Placental epithelial cell (primary cell): ENCODE results near the gene PHKG1. TPM values are rescaled to one million over a fixed set of nuclear protein-coding genes. Genes with fewer than 3 reads are reported as not detected.
A peak's percentile ranks its signal among the peaks of the same experiment; 100 is the strongest.

Experiments
- small RNA-seq: library from RNA; depleted of rRNA; stranded (forward); fragments of <200 nt; gene quantifications from one replicate; pipeline ENCODE3, GENCODE V24; 2012
- total RNA-seq: library from RNA; depleted of rRNA; stranded (reverse); fragments of >200 nt; gene quantifications from 2 replicates; pipeline ENCODE4 v1.2.3, GENCODE V29; 2012

The PHKG1 gene
- total RNA-seq, result 1.2 TPM in 1 of 2 replicates, not detected in the other

GRCh38 chr7:56092789-56093531 lies at the start of gene PHKG1:
Gene PHKG1, minus strand, starts transcription at chr7:56092952. Its CDS starts 4,011 bp downstream, at chr7:56088941.

GRCh38 chr7:56115852-56116538 lies 23.2 kb upstream of the PHKG1 start, which contains the start of gene NUPR2:
Gene NUPR2, minus strand, starts transcription at chr7:56116417. Its CDS starts 103 bp downstream, at chr7:56116314.

GRCh38 chr7:56106108-56107073 lies 13.6 kb upstream of the PHKG1 start, which contains the start of gene CHCHD2:
Gene CHCHD2, minus strand, starts transcription at chr7:56106476. Its CDS starts 63 bp downstream, at chr7:56106413.

GRCh38 chr7:56063882-56064625 lies 28.7 kb downstream of the PHKG1 start, which contains the start of gene SUMF2:
Gene SUMF2, plus strand, starts transcription at chr7:56064286. Its CDS starts 26 bp downstream, at chr7:56064312.

GRCh38 chr7:56051339-56052191 lies 41.2 kb downstream of the PHKG1 start, which contains the start of the genes CCT6A and PSPH:
Gene CCT6A, plus strand, starts transcription at chr7:56051765. Its CDS starts 84 bp downstream, at chr7:56051849.
Gene PSPH, minus strand, starts transcription at chr7:56051444. Its CDS starts 30,232 bp downstream, at chr7:56021212.

Small RNAs within 50 kb of the gene (small RNA-seq; reads per million reads assigned to genes)
- gene SNORA15 (0.40 reads per million, percentile 18 among the genes with 10 or more reads in this experiment), gene SNORA22B (1.1 reads per million, percentile 61 among the genes with 10 or more reads in this experiment)

Other genes with a start within 250 kb of the PHKG1 start
- gene SEPTIN14, start 230.2 kb downstream of the PHKG1 start, total RNA-seq, result not detected in 2 replicates
- 2.4 and 5.9 TPM in 2 replicates for gene ZNF713, start 205.5 kb downstream of the PHKG1 start, total RNA-seq
- gene MRPS17, start 141.1 kb downstream of the PHKG1 start, total RNA-seq, result 10.2 and 12.5 TPM in 2 replicates
- 31.8 and 36.9 TPM in 2 replicates for gene NIPSNAP2, start 128.4 kb downstream of the PHKG1 start, total RNA-seq
- gene PSPH, start 41.5 kb downstream of the PHKG1 start, total RNA-seq, result 23.6 and 44.6 TPM in 2 replicates
- gene CCT6A, start 41.2 kb downstream of the PHKG1 start, total RNA-seq, result 104 and 108 TPM in 2 replicates
- gene SUMF2, start 28.7 kb downstream of the PHKG1 start, total RNA-seq, result 155 and 193 TPM in 2 replicates
- gene CHCHD2, start 13.5 kb upstream of the PHKG1 start, total RNA-seq, result 188 and 425 TPM in 2 replicates
- not detected in 2 replicates for gene NUPR2, start 23.5 kb upstream of the PHKG1 start, total RNA-seq